Stimulated activated CD8-positive, alpha-beta memory T cell treated with anti-CD3 and anti-CD28 coated beads, Interleukin-4, amount 100 ng/mL, for 48 hours (primary cell): ENCODE results near the gene ENTPD5.
"Not testable (repeated sequence)": the region's sequence is repeated elsewhere in the genome, so short reads cannot be mapped to it uniquely, and the experiment has no call there.

Experiments
- DNase-seq: peaks from one replicate; pipeline ENCODE4 v3.0.0-alpha.2; 2020

The ENTPD5 gene

GRCh38 chr14:73998726-73999125 lies 20.4 kb downstream of the ENTPD5 start:
- no peak for DNase-seq

DNA sequence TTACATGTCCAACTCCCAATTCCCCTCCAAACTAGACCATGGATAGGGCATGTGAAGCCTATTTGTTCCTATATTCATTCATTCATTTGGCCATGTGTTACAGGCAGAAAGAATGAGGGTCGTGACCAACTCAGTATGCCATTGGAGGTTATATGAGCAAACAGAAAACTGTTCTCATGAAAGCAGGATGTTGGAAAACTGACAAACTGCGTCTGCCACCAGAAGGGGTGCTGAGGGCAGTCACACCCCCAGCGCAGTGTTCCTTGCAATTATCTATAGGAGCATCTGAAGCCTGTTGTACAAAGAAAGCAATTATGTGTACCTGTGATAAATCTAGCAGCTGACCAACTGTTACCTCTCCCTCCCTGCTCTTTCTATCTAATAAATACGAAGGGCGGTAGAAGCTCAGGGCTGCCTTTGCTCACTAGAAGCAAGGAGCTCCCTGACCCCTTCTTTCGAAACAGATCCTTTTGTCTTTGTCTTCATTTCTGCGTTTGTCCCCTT lies 21.1 kb downstream of the ENTPD5 start:
- no peak for DNase-seq

- DNase-seq: no peak
Observed at GRCh38 chr14:73997108-73997943, 21.8 kb downstream of the ENTPD5 start.

GRCh38 chr14:73996731-73997107 lies 22.4 kb downstream of the ENTPD5 start:
- DNase-seq: no peak

GRCh38 chr14:73995977-73996378 lies 23.1 kb downstream of the ENTPD5 start:
- no peak for DNase-seq

- not testable (repeated sequence) for DNase-seq
Observed at GRCh38 chr14:73994926-73995325, 24.2 kb downstream of the ENTPD5 start.

GRCh38 chr14:73991092-73991491 lies 28.0 kb downstream of the ENTPD5 start:
- DNase-seq: no peak

DNA sequence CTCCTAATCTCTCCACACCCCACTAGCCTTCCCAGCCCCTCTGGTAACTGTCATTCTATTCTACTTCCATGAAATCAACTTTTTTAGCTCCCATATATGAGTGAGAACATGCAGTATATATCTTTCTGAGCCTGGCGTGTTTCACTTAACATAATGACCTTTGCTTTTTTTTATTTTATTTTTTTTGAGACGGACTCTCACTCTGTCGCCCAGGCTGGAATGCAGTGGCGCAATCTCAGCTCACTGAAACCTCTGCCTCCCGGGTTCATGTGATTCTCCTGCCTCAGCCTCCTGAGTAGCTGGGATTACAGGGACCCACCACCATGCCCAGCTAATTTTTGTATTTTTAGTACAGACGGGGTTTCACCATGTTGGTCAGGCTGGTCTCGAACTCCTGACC lies 30.4 kb downstream of the ENTPD5 start:
- DNase-seq: not testable (repeated sequence)

- DNase-seq: no peak
Observed at GRCh38 chr14:73988065-73988464, 31.0 kb downstream of the ENTPD5 start.

GRCh38 chr14:73977896-73978295 lies 41.2 kb downstream of the ENTPD5 start:
- no peak for DNase-seq

- DNase-seq: no peak
Observed at GRCh38 chr14:73976125-73976524, 43.0 kb downstream of the ENTPD5 start.

GRCh38 chr14:73973497-73973896 lies 45.6 kb downstream of the ENTPD5 start:
- no peak for DNase-seq

DNA sequence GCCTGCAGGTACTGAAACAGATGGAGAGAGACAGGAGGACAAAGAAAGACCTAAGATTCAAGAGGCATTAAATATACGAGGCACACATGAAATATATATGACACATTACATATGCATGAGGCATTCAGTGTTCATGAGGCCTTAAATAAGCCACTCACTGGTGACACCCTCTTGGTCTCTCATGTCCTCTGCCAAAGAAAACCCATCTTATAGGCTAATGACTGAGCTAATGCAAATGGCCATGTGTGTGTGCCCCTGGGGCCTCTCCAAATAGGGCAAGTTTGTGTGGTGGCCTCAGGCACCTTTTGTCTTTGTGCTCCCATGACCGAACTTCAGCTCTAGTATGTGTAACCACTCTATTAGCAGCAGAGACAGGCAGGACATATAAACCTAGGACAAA lies 50.2 kb downstream of the ENTPD5 start:
- DNase-seq: no peak

DNA sequence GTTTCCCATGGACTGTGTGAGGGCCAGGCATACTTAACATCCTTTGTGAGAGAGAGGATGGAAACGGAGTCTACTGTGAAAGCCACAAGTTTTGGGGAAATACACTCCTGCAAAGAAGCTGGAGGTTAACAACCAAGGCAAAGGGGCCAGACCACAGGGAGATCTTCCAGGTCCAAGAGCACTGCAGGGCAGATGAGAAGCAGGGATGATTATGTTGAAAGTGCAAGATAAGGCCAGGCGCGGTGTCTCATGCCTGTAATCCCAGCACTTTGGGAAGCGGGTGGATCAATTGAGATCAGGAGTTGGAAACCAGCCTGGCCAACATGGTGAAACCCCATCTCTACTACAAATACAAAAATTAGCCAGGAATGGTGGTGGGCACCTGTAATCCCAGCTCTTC lies 53.9 kb downstream of the ENTPD5 start:
- DNase-seq: no peak

DNA sequence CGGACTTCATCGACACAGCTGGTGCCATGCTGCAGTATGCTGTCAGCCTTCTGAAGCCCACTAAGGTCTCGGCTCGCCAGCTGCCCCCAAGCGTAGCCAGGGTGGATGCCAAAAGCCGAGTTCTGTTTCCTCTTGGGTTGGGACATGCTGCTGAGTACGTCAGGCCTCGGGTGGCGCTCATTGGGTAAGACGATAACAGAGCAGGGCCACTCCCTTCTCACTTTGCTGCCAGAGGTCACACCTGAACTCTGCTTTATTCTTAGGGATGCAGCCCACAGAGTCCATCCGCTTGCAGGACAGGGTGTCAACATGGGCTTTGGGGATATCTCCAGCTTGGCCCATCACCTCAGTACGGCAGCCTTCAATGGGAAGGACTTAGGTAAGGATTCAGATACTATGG lies 57.9 kb downstream of the ENTPD5 start:
- no peak for DNase-seq

GRCh38 chr14:73958591-73958990 lies 60.5 kb downstream of the ENTPD5 start:
- DNase-seq: no peak

DNA sequence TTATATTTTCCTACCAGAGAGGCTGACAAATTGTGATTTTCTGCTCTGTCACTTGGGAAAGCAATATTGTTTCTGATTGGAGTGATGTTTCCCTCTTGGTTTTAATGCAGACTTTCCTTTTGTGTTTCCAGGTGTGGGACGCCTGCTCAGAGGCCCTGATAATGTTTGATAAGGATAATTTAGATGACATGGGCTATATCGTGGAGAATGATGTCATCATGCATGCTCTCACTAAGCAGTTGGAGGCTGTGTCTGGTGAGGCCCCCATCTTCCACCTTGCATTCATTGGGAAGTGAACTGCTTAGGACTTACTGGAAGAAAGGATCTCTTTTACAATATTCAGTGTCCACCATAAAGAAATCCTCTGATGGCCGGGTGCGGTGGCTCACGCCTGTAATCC lies 63.4 kb downstream of the ENTPD5 start:
- DNase-seq: no peak

DNA sequence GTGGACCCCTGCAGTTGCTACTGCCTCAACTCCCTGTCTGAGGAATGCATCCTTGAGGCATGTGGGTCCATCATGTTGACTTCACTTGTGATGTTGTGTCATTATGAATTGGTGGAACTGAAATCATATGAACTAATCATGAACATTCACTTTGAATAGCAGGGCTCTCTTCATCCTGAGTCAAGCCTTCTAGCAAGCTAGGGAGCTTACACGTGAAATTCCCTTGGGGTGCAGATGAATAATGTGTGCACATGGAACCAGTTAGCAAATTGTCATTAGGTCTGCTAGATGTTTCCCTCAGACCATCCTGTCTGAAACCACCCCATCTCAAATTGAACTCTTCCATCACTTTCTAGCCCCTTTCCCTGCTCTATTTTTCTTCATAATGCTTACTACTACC lies 65.4 kb downstream of the ENTPD5 start:
- DNase-seq: no peak

- DNase-seq: peak; percentile 93
Observed at GRCh38 chr14:73949752-73950734, 69.0 kb downstream of the ENTPD5 start, which contains the start of the genes COQ6 and FAM161B. COQ6 (plus strand) TSS chr14:73950302; CDS start chr14:73950333, 31 bp downstream. FAM161B (minus strand) TSS chr14:73950094; CDS start chr14:73950026, 68 bp downstream.

DNA sequence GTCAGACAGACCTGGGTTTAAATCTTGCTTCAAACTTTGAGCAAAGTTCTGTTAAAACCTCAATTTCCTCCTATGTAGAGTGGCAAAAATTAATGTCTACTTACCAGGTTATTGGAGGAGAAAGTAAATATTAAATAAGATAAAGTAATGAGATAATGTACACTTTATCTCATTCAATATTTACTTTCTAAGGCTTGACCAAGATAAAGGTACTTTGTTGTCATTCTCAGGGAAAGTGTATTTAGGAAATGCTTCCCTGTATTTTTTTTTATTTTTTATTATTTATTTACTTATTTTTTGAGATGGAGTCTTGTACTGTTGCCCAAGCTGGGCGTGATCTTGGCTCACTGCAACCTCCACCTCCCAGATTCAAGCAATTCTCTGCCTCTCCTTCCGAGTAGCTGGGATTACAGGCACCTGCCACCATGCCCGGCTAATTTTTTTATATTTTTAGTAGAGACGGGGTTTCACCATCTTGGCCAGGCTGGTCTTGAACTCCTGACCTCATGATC lies 73.9 kb downstream of the ENTPD5 start:
- no peak for DNase-seq

DNA sequence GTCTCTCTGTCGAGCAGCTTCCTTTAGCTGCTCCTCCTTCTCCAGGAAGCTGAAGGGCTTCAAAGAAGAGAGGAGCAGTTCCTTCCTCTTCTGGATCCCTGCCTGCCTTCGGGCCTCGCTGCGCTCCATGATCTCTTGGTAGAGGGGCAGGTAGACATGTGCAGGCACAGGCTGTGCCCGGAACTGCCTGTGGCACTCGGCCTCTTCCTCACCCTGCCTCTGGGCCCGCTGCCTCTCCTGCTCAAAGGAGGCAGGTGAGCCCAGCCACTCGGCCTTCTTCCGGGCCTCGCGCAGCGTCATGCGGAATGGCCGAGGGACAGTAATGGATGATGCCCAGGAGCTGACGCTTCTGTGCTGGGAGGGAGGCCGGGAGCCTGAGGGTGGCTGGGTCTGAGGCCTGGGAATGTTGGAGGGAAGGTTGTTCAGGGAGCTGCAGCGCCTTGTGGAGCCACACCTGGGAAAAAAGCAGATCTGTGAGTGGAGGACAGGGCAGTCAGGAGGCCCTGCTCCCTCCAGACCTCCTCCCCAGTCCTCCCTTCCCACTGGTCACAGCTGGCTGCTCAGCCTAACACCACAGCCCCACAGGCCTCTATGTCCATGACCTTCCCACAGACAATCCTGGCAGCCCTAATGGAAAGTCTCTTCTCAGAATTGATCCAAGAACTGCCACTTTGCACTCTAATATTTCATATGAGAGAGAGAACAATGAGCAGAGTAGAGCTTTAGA lies 74.5 kb downstream of the ENTPD5 start:
- DNase-seq: no peak

DNA sequence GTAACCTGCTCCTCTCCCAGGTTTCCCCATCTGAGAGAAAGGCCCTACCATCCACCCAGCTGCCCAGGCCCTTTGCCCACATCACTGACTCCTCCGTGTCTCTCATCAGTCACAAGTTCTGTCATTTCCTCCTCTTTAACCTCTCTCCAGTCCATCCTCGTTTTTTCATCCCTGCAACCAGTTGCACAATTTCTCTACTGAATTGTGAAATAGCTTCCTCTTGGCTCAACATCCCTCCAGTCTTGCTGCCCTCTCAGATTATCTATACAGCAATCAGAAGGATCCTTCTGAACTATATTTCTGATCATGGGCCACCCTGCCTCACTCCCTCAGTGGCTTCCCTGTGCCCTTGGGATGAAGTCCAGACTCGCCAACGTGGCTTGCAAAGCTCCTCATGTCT lies 76.0 kb downstream of the ENTPD5 start:
- no peak for DNase-seq
